IPS DF 19.7 (cell line): Measurements from ENCODE around the gene CRTC1.

ENCODE experiments used
- DNase-seq: peaks from one replicate; pipeline ENCODE4 v3.0.0-alpha.2; 2013; ENCODE audit warnings: low read depth, low spot score

Gene CRTC1

GRCh38 chr19:18765224-18765623 is 81.7 kb downstream of the CRTC1 start:
- DNase-seq = no peak

GRCh38 chr19:18768046-18768771 is 84.7 kb downstream of the CRTC1 start:
- DNase-seq = no peak

- no peak for DNase-seq
Observed at GRCh38 chr19:18768997-18769891, 85.8 kb downstream of the CRTC1 start.

GRCh38 chr19:18769989-18770528 is 86.6 kb downstream of the CRTC1 start:
- DNase-seq = no peak

- no peak for DNase-seq
Observed at GRCh38 chr19:18770663-18771327, 87.3 kb downstream of the CRTC1 start.

GRCh38 chr19:18771328-18772242 is 88.1 kb downstream of the CRTC1 start:
- no peak for DNase-seq

- DNase-seq = no peak
Observed at GRCh38 chr19:18772620-18773587, 89.4 kb downstream of the CRTC1 start.

GRCh38 chr19:18773682-18774081 is 90.2 kb downstream of the CRTC1 start:
- no peak for DNase-seq

- no peak for DNase-seq
Observed at GRCh38 chr19:18774107-18774506, 90.6 kb downstream of the CRTC1 start.

GRCh38 chr19:18774782-18775444 is 91.4 kb downstream of the CRTC1 start:
- DNase-seq = no peak

- DNase-seq = no peak
Observed at GRCh38 chr19:18775586-18776287, 92.3 kb downstream of the CRTC1 start.

- no peak for DNase-seq
Observed at GRCh38 chr19:18776288-18776594, 92.8 kb downstream of the CRTC1 start.

GRCh38 chr19:18776736-18777135 is 93.3 kb downstream of the CRTC1 start:
- no peak for DNase-seq

- no peak for DNase-seq
Observed at GRCh38 chr19:18777301-18778075, 94.0 kb downstream of the CRTC1 start.

- no peak for DNase-seq
Observed at GRCh38 chr19:18778076-18778389, 94.6 kb downstream of the CRTC1 start.

GRCh38 chr19:18778826-18779495 is 95.5 kb downstream of the CRTC1 start:
- no peak for DNase-seq

- DNase-seq = no peak
Observed at GRCh38 chr19:18780081-18780480, 96.6 kb downstream of the CRTC1 start.

- DNase-seq = no peak
Observed at GRCh38 chr19:18780631-18781030, 97.2 kb downstream of the CRTC1 start.
